HCT116 (cell line): ENCODE data around the gene BEND4. TPM values are rescaled to one million over a fixed set of nuclear protein-coding genes. Genes with fewer than 3 reads are reported as not detected.

Experiments used
- ATAC-seq: fragments of 200-7000 bp; cut with Tn5 transposase; 2 replicates; pipeline ENCODE4 v1.9.1; 2020; ENCODE audit warnings: mild to moderate bottlenecking, moderate library complexity
- BruUV-seq: library from RNA; stranded (reverse); fragments of 400-500 nt; replicated peaks from 2 replicates; lab custom pipeline; 2021; lab: Mats Ljungman, UMichigan
- CTCF ChIA-PET: fragments of 300-600 bp; sonication (Branson Sonifier 250); formaldehyde crosslinking; loops from one replicate; lab custom pipeline; 2021; ENCODE audit warnings: antibody characterized with exemption; lab: Charles Lee
- POLR2A ChIA-PET: fragments of 300-600, 350-600 bp; sonication (Branson Sonifier 250); formaldehyde crosslinking; loops from one replicate; lab custom pipeline; 2021; ENCODE audit warnings: antibody characterized with exemption; lab: Charles Lee
- RAD21 ChIA-PET, 2 experiments: fragments of 300-600 bp; sonication (Branson Sonifier 250); formaldehyde crosslinking; loops; one replicate each; lab custom pipeline; 2023; ENCODE audit warnings: low total read pairs in 2 of 2; ENCODE audit not compliant: uncharacterized antibody in 2 of 2, unreplicated experiment in 2 of 2, low non-redundant PET in 1 of 2; lab: Charles Lee
- DNase-seq: peaks from one replicate; pipeline ENCODE4 v3.0.0-alpha.2; 2010; ENCODE audit warnings: low read depth, low spot score
- H2AFZ ChIP-seq: fragments of 200-600 bp; shearing (Covaris generic), sonication (generic); 2 replicates; pipeline ENCODE4 v1.6.1; 2017; ENCODE audit warnings: low read depth, mixed run types, mixed read lengths, antibody characterized with exemption, low read length; ENCODE audit not compliant: poor library complexity, severe bottlenecking
- H3K27ac ChIP-seq: 2 replicates; pipeline ENCODE4 v1.5.1; 2012; ENCODE audit warnings: low read depth, low read length
- H3K27me3 ChIP-seq: fragments of 200-600 bp; sonication (generic); 2 replicates; pipeline ENCODE4 v1.6.1; 2016; ENCODE audit warnings: mixed run types, low read length, mixed read lengths; ENCODE audit not compliant: insufficient read depth
- H3K36me3 ChIP-seq, 2 experiments: fragments of 200-500 bp in 1 of 2; fragments of 200-600 bp in 1 of 2; sonication (Bioruptor generic) in 1 of 2; sonication (generic) in 1 of 2; 2 replicates each; pipeline versions ENCODE4 v1.5.1 to v1.6.1; 2014 to 2016; ENCODE audit warnings: low read length in 2 of 2, inconsistent platforms in 1 of 2, mixed read lengths in 1 of 2, mixed run types in 1 of 2; ENCODE audit not compliant: insufficient read depth in 2 of 2, control insufficient read depth in 1 of 2
- H3K4me1 ChIP-seq, 2 experiments: fragments of 200-600 bp in 1 of 2; sonication (generic) in 1 of 2; 2 replicates each; pipeline versions ENCODE4 v1.5.1 to v1.6.1; 2012 to 2017; ENCODE audit warnings: low read length in 2 of 2, inconsistent platforms in 1 of 2, mild to moderate bottlenecking in 1 of 2, mixed read lengths in 1 of 2, mixed run types in 1 of 2, moderate library complexity in 1 of 2; ENCODE audit not compliant: insufficient read depth in 2 of 2, control insufficient read depth in 1 of 2
- H3K4me2 ChIP-seq: fragments of 200-600 bp; sonication (generic); 2 replicates; pipeline ENCODE4 v1.6.1; 2017; ENCODE audit warnings: mixed run types, low read length, mixed read lengths
- H3K4me3 ChIP-seq, 2 experiments: fragments of 200-600 bp in 1 of 2; sonication (generic) in 1 of 2; replicated peaks in 1 of 2; 2 replicates each; pipeline ENCODE4 v1.5.1; 2011 to 2016; ENCODE audit warnings: low read length in 2 of 2, control low read depth in 1 of 2, low read depth in 1 of 2, mild to moderate bottlenecking in 1 of 2, mixed read lengths in 1 of 2, mixed run types in 1 of 2
- H3K79me2 ChIP-seq: fragments of 200-600 bp; sonication (generic); 2 replicates; pipeline ENCODE4 v1.6.1; 2017; ENCODE audit warnings: mild to moderate bottlenecking, mixed run types, low read length, moderate library complexity, mixed read lengths; ENCODE audit not compliant: insufficient read depth
- H3K9ac ChIP-seq: fragments of 200-600 bp; sonication (generic); 2 replicates; pipeline ENCODE4 v1.6.1; 2016; ENCODE audit warnings: low read length, mixed read lengths
- H3K9me2 ChIP-seq: fragments of 200-600 bp; sonication (generic), shearing (Covaris generic); 2 replicates; pipeline ENCODE4 v1.6.1; 2017; ENCODE audit warnings: mixed run types, mild to moderate bottlenecking, moderate library complexity; ENCODE audit not compliant: insufficient read depth
- H3K9me3 ChIP-seq, 2 experiments: fragments of 200-500 bp in 1 of 2; fragments of 200-600 bp in 1 of 2; sonication (Bioruptor generic) in 1 of 2; sonication (generic) in 1 of 2; 2 replicates each; pipeline ENCODE4 v1.6.1; 2014 to 2017; ENCODE audit warnings: low read length in 2 of 2, mixed read lengths in 2 of 2, inconsistent platforms in 1 of 2, low read depth in 1 of 2, mild to moderate bottlenecking in 1 of 2, mixed run types in 1 of 2, moderate library complexity in 1 of 2; ENCODE audit not compliant: control insufficient read depth in 1 of 2, insufficient read depth in 1 of 2
- H4K20me1 ChIP-seq: fragments of 200-600 bp; sonication (generic), shearing (Covaris generic); 2 replicates; pipeline ENCODE4 v1.6.1; 2017; ENCODE audit warnings: mixed run types, mild to moderate bottlenecking, moderate library complexity; ENCODE audit not compliant: insufficient read depth
- CBX3 ChIP-seq: IDR thresholded peaks from 2 replicates; pipeline ENCODE4 v1.6.1; 2012; ENCODE audit warnings: low read depth
- EGR1 ChIP-seq: IDR thresholded peaks from 2 replicates; pipeline ENCODE4 v1.6.1; 2012; ENCODE audit warnings: low read depth
- EZH2phosphoT487 ChIP-seq: fragments of 200-600 bp; IDR thresholded peaks from 2 replicates; pipeline ENCODE4 v1.6.1; 2018; ENCODE audit warnings: antibody characterized with exemption, borderline replicate concordance
- FOSL1 ChIP-seq: IDR thresholded peaks from 2 replicates; pipeline ENCODE4 v1.6.1; 2012; ENCODE audit warnings: low read depth
- JUND ChIP-seq: IDR thresholded peaks from 2 replicates; pipeline ENCODE4 v1.6.1; 2012
- POLR2A ChIP-seq: IDR thresholded peaks from 2 replicates; pipeline ENCODE4 v1.7.0; 2011; ENCODE audit warnings: borderline replicate concordance; ENCODE audit not compliant: insufficient read depth, insufficient read length; ENCODE audit errors: extremely low read depth
- POLR2AphosphoS5 ChIP-seq: IDR thresholded peaks from 2 replicates; pipeline ENCODE4 v1.6.1; 2011; ENCODE audit warnings: mild to moderate bottlenecking, low read depth, low read length, moderate library complexity
- SP1 ChIP-seq: IDR thresholded peaks from 2 replicates; pipeline ENCODE4 v1.6.1; 2012; ENCODE audit warnings: low read depth
- TCF7L2 ChIP-seq: IDR thresholded peaks from 2 replicates; pipeline ENCODE4 v1.7.0; 2011; ENCODE audit warnings: borderline replicate concordance, inconsistent platforms; ENCODE audit not compliant: insufficient read depth, insufficient read length; ENCODE audit errors: extremely low read depth
- ZFX ChIP-seq: fragments of 450-650 bp; IDR thresholded peaks from 2 replicates; pipeline ENCODE4 v1.6.1; 2017
- intact Hi-C: fragments of 100-400 bp; cut with micrococcal nuclease; formaldehyde crosslinking; loops from 2 replicates; pipeline ENCODE4 v1.10.0; 2022
- total RNA-seq: library from RNA; stranded (reverse); gene quantifications from one replicate; pipeline ENCODE4 v1.2.1, GENCODE V29; 2021; ENCODE audit not compliant: unreplicated experiment
- TF ChIP-seq, protein P1 (sequence below): IDR thresholded peaks from 2 replicates; pipeline ENCODE4 v1.6.1; 2012; ENCODE audit warnings: low read depth
- TF ChIP-seq, protein P2 (sequence below): IDR thresholded peaks from 2 replicates; pipeline ENCODE4 v1.6.1; 2012
- TF ChIP-seq, protein P3 (sequence below), 3 experiments: fragments of 200-600 bp in 1 of 3; sonication (generic) in 1 of 3; IDR thresholded peaks in 2 of 3; conservative IDR thresholded peaks in 1 of 3; 2 replicates each; pipeline ENCODE4 v1.5.1; 2012 to 2017; ENCODE audit warnings: low read depth in 2 of 3, low read length in 2 of 3, antibody characterized with exemption in 1 of 3, borderline replicate concordance in 1 of 3, control low read depth in 1 of 3, mild to moderate bottlenecking in 1 of 3, mixed read lengths in 1 of 3, mixed run types in 1 of 3, moderate library complexity in 1 of 3; ENCODE audit not compliant: insufficient read depth in 1 of 3
- TF ChIP-seq, protein P4 (sequence below): IDR thresholded peaks from 2 replicates; pipeline ENCODE4 v1.6.1; 2012

BEND4 gene
- total RNA-seq, 1 experiment from 2014 or later, result 0.05 TPM

DNA sequence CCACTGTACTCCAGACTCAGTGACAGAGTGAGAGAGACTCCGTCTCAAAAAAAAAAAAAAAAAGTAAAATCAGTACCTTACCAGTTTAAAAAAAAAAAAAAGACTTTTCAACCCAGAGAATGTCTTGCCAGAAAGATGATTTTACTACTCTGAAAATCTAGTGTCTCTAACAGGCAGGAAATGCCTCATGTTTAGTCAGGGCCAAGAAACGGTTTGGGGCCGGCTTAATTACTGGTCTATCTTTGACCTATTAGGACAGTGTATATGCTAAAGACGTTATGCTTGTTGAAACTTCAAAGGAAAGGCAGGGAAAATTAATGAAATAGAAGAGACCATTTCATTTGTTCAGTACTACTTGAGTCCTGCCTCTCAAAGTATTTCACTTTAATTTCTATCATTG is 9.9 kb downstream of the BEND4 start:
- no peak for ATAC-seq
- ChIA-PET CTCF (no interaction called here), RAD21 (no interaction called here), POLR2A (no interaction called here)
- Histone ChIP-seq H3K4me3 (no peak overlapping the region), H2AFZ (no peak overlapping the region), H3K9me3 (no peaks in the 10 kb centered on the region), H3K79me2 (no peaks in the 10 kb centered on the region), H3K27ac (no peak overlapping the region), H3K4me2 (no peak overlapping the region), H3K36me3 (no peaks in the 10 kb centered on the region), H4K20me1 (no peaks in the 10 kb centered on the region), H3K9me2 (no peaks in the 10 kb centered on the region), H3K9ac (no peak overlapping the region), H3K27me3 (peaks cover 14% of the 10 kb centered on the region; the same call in 1 of the 2 replicates), H3K4me1 (no peaks in the 10 kb centered on the region)
- BruUV-seq, result no TSS peak
- DNase-seq, result no peak
- intact Hi-C loops, result no loop called here
- TF ChIP-seq TCF7L2 (no peak), FOSL1 (no peak), EGR1 (no peak), EZH2phosphoT487 (no peak), POLR2A (no peak), SP1 (no peak), CBX3 (no peak), POLR2AphosphoS5 (no peak), ZFX (no peak), JUND (no peak)
- TF ChIP-seq, protein P1, sequence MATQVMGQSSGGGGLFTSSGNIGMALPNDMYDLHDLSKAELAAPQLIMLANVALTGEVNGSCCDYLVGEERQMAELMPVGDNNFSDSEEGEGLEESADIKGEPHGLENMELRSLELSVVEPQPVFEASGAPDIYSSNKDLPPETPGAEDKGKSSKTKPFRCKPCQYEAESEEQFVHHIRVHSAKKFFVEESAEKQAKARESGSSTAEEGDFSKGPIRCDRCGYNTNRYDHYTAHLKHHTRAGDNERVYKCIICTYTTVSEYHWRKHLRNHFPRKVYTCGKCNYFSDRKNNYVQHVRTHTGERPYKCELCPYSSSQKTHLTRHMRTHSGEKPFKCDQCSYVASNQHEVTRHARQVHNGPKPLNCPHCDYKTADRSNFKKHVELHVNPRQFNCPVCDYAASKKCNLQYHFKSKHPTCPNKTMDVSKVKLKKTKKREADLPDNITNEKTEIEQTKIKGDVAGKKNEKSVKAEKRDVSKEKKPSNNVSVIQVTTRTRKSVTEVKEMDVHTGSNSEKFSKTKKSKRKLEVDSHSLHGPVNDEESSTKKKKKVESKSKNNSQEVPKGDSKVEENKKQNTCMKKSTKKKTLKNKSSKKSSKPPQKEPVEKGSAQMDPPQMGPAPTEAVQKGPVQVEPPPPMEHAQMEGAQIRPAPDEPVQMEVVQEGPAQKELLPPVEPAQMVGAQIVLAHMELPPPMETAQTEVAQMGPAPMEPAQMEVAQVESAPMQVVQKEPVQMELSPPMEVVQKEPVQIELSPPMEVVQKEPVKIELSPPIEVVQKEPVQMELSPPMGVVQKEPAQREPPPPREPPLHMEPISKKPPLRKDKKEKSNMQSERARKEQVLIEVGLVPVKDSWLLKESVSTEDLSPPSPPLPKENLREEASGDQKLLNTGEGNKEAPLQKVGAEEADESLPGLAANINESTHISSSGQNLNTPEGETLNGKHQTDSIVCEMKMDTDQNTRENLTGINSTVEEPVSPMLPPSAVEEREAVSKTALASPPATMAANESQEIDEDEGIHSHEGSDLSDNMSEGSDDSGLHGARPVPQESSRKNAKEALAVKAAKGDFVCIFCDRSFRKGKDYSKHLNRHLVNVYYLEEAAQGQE, result no peak
- TF ChIP-seq, protein P2, sequence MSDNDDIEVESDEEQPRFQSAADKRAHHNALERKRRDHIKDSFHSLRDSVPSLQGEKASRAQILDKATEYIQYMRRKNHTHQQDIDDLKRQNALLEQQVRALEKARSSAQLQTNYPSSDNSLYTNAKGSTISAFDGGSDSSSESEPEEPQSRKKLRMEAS, result no peak
- TF ChIP-seq, protein P3, sequence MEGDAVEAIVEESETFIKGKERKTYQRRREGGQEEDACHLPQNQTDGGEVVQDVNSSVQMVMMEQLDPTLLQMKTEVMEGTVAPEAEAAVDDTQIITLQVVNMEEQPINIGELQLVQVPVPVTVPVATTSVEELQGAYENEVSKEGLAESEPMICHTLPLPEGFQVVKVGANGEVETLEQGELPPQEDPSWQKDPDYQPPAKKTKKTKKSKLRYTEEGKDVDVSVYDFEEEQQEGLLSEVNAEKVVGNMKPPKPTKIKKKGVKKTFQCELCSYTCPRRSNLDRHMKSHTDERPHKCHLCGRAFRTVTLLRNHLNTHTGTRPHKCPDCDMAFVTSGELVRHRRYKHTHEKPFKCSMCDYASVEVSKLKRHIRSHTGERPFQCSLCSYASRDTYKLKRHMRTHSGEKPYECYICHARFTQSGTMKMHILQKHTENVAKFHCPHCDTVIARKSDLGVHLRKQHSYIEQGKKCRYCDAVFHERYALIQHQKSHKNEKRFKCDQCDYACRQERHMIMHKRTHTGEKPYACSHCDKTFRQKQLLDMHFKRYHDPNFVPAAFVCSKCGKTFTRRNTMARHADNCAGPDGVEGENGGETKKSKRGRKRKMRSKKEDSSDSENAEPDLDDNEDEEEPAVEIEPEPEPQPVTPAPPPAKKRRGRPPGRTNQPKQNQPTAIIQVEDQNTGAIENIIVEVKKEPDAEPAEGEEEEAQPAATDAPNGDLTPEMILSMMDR (IDR thresholded peaks at IDR 0.05 in 2 of 3, conservative IDR thresholded peaks at IDR 0.05 in 1 of 3; ENCODE audit: borderline replicate concordance in 1 of 3, insufficient read depth in 1 of 3, low read depth in 2 of 3, low read length in 2 of 3), result no peak
- TF ChIP-seq, protein P4, sequence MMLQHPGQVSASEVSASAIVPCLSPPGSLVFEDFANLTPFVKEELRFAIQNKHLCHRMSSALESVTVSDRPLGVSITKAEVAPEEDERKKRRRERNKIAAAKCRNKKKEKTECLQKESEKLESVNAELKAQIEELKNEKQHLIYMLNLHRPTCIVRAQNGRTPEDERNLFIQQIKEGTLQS, result no peak
